Mucosa of descending colon (tissue), 3 donors: ENCODE measurements around the gene RBPJ. TPM values are rescaled to one million over a fixed set of nuclear protein-coding genes. Genes with fewer than 3 reads are reported as not detected.
A peak's percentile ranks its signal among the peaks of the same experiment; 100 is the strongest.
"Not testable (repeated sequence)": the region's sequence is repeated elsewhere in the genome, so short reads cannot be mapped to it uniquely, and the experiment has no call there.

ENCODE experiments used
- ATAC-seq: fragments of 200-7000 bp; cut with Tn5 transposase; one replicate; pipeline ENCODE4 v1.9.1; 2020; ENCODE audit warnings: mild to moderate bottlenecking, moderate library complexity
- DNase-seq, 3 donors: peaks; one replicate each; pipeline ENCODE4 v3.0.0-alpha.2; 2020
- H3K36me3 ChIP-seq: fragments of 200-600 bp; one replicate; pipeline ENCODE4 v1.8.0; 2021; ENCODE audit warnings: low read depth, mild to moderate bottlenecking
- H3K4me1 ChIP-seq: fragments of 200-600 bp; one replicate; pipeline ENCODE4 v1.8.0; 2021; ENCODE audit warnings: low read depth, mild to moderate bottlenecking
- H3K4me3 ChIP-seq: fragments of 200-600 bp; one replicate; pipeline ENCODE4 v1.8.0; 2021; ENCODE audit warnings: mild to moderate bottlenecking
- H3K9me3 ChIP-seq: fragments of 200-600 bp; one replicate; pipeline ENCODE4 v1.8.0; 2021; ENCODE audit warnings: mild to moderate bottlenecking
- intact Hi-C, 2 donors: fragments of 100-400 bp; cut with DNase I in 1 of 2; cut with micrococcal nuclease in 1 of 2; formaldehyde crosslinking; loops; one replicate each; pipeline versions ENCODE4 v1.11.0 to v1.11.1; 2022; cut with DNase I, micrococcal nuclease
- total RNA-seq, 3 donors: library from RNA; stranded (reverse); fragmentation: NEBNext Ultra II Directional in 2 of 3; extraction: Animal tissue kit (Norgen Biotek cat#: 25700) in 2 of 3; gene quantifications; one replicate each; pipeline versions ENCODE4 v1.2.1 to v1.2.4, GENCODE V29; 2021 to 2023
- TF ChIP-seq, protein P1 (sequence below): fragments of 200-600 bp; IDR thresholded peaks from one replicate; pipeline ENCODE4 v1.8.0; 2022; ENCODE audit warnings: antibody characterized with exemption, mild to moderate bottlenecking
- donor health status: DM: no; HTN: no; CAD: no; lungs with moderate emphysema.
- donor health status: DM: no; HTN: no; CAD: no.
- donor health status: DM: no; HTN: yes; CAD: no.

RBPJ gene
- total RNA-seq, 3 donors from 2014 or later: 50.4 to 133 (median 52.0) TPM

DNA sequence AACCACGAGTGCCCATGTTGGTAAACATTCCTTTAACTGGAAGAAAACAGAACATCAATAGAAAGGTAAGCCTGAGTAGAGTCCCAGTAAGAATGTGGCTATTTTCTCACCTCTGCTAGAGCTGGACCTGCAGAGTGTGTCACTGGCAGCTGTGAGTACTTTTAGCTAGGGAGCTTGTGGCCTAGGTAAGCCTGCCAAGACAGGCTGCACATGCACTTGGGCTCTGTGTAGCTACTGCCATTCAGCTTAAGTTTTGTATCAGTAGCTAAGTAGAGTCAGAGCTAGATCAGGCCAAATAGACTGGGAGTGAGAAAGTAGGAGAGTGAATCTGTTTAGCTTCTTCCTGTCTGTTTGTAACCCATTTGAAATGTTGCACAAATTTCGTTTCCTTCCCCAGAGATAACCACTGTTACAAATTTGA is 35.3 kb downstream of the RBPJ start:
- Histone ChIP-seq H3K4me3 (no peak overlapping the region), H3K4me1 (peaks cover 3% of the 10 kb centered on the region), H3K36me3 (no peaks in the 10 kb centered on the region), H3K9me3 (no peaks in the 10 kb centered on the region)
- intact Hi-C loops: no loop called here
- TF ChIP-seq, protein P1, sequence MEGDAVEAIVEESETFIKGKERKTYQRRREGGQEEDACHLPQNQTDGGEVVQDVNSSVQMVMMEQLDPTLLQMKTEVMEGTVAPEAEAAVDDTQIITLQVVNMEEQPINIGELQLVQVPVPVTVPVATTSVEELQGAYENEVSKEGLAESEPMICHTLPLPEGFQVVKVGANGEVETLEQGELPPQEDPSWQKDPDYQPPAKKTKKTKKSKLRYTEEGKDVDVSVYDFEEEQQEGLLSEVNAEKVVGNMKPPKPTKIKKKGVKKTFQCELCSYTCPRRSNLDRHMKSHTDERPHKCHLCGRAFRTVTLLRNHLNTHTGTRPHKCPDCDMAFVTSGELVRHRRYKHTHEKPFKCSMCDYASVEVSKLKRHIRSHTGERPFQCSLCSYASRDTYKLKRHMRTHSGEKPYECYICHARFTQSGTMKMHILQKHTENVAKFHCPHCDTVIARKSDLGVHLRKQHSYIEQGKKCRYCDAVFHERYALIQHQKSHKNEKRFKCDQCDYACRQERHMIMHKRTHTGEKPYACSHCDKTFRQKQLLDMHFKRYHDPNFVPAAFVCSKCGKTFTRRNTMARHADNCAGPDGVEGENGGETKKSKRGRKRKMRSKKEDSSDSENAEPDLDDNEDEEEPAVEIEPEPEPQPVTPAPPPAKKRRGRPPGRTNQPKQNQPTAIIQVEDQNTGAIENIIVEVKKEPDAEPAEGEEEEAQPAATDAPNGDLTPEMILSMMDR: no peak
- no peak for DNase-seq
- ATAC-seq: peak; percentile 25

DNA sequence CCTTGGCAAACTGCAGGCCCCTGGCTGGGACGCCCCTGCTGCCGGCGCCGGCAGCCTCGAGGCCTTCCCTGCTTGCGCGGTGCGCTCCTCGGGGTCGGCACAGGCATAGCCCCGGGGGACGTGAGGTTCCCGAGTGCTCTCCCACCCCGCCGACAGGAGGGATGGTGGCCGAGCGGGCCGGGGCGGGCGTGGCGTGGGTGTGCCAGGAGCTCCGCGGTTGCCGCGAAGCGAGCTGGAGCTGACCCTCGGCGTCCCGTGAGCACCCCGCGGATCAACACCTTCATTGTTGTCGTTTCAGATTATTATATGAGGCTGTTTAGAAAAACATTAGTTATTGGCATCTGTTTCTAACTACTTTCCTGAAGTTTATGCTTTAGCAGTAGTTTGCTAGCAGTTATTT is 38.7 kb downstream of the RBPJ start:
- ATAC-seq, H3K4me3 ChIP-seq, H3K9me3 ChIP-seq, DNase-seq, H3K36me3 ChIP-seq, intact Hi-C loops, H3K4me1 ChIP-seq: not testable (repeated sequence)

DNA sequence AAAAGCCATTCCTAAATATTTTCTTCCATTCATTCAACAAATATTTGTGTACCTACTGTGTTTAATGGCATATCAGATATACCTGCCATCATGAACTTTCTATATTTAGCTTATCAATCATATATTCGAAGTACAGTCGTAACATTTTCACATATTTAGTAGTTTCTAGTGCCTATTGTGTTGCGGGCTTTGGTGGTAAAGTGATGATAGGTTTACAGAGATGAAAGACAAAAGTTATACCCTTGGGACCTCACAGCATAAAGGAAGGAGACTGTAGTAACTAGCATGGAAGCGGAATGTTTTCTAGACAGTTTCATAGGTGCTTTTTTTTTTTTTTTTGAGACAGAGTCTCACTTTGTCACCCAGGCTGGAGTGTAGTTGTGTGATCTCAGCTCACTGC is 39.5 kb downstream of the RBPJ start:
- Histone ChIP-seq H3K4me1 (peaks cover 3% of the 10 kb centered on the region), H3K36me3 (no peaks in the 10 kb centered on the region), H3K9me3 (no peaks in the 10 kb centered on the region), H3K4me3 (no peak overlapping the region)
- intact Hi-C loops: no loop called here
- DNase-seq (no peak), ATAC-seq (no peak)
- TF ChIP-seq, protein P1: no peak

DNA sequence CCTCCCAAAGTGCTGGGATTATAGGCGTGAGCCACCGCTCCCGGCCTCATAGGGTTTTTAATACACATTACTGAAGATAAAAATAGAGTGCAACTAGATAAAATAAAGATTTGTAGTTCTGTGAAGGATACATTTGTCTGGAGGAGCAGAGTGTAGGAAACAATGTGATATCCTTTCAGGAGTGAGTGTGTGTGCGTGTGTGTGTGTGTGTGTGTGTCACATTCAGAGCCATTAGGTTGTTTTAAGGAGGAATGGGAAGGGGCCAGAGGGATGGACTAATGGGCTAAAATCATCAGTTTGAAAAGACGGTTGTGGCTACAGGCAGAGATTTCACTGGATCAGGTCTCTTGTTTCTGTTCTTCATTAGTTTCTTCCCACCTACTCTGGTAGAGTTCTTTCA is 40.0 kb downstream of the RBPJ start:
- H3K4me3 ChIP-seq: no peak overlapping the region
- DNase-seq (no peak), ATAC-seq (no peak)
- no peaks in the 10 kb centered on the region for H3K9me3 ChIP-seq
- H3K4me1 ChIP-seq: no peaks in the 10 kb centered on the region
- H3K36me3 ChIP-seq: no peaks in the 10 kb centered on the region
- TF ChIP-seq, protein P1: no peak
- intact Hi-C loops: no loop called here

DNA sequence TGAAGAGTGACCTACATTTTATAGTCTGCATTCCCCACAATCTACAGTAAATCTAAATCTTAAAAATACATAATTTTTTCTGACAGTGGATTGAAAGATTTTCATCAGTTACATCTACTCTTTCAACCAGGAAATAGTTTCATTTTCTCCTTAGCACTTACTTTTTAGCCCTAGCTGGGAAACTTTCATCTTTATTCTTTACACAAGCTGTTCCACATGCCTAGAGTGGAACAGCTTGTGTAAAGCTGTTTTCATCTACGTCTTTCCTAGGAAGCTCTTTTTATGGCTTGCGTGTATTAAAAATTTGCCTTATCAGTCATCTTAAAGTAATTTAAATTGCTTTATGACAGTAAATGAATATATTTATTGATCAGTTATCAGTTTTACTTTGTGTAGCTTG is 40.5 kb downstream of the RBPJ start:
- TF ChIP-seq, protein P1: no peak
- Histone ChIP-seq H3K9me3 (no peaks in the 10 kb centered on the region), H3K4me3 (no peak overlapping the region), H3K4me1 (no peaks in the 10 kb centered on the region), H3K36me3 (no peaks in the 10 kb centered on the region)
- DNase-seq (no peak), ATAC-seq (peak; percentile 21)
- intact Hi-C loops: no loop called here

DNA sequence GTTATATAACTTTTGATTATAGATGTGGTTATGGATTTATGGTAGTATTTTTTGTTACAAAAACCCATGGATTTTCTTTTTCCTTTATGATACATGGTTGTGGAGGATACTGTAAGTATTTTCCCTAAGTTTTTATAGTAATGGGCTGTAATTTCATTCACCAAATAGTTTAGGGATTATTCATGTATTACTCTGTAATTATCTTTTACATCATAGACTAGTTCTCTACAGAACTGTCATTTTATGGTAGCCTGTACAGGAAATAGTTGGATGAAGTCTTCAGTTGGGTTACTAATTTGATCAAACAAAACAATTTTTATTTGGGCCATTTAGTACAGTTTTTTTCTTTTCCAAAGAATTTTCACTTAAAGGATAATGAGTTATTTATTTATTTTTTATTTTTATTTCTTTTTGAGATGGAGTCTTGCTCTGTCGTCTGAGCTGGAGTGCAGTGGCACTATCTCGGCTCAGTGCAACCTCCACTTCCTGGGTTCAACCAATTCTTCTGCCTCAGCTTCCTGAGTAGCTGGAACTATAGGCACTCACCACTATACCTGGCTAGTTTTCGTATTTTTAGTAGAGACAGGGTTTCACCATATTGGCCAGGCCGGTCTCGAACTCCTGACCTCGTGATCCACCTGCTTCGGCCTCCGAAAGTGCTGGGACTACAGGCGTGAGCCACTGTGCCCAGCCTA is 42.1 kb downstream of the RBPJ start:
- DNase-seq (no peak), ATAC-seq (no peak)
- Histone ChIP-seq H3K9me3 (no peaks in the 10 kb centered on the region), H3K4me3 (no peak overlapping the region), H3K4me1 (no peaks in the 10 kb centered on the region), H3K36me3 (no peaks in the 10 kb centered on the region)
- TF ChIP-seq, protein P1: no peak
- intact Hi-C loops: no loop called here
